K562 (cell line): ENCODE results near the gene PTTG1IP. TPM values are rescaled to one million over a fixed set of nuclear protein-coding genes. Genes with fewer than 3 reads are reported as not detected.
A peak's percentile ranks its signal among the peaks of the same experiment; 100 is the strongest.

Experiments
- ARID1B ChIP-seq: fragments of 450-650 bp; IDR thresholded peaks from 2 replicates; pipeline ENCODE4 v1.6.1; 2016; ENCODE audit warnings: antibody characterized with exemption, mild to moderate bottlenecking, inconsistent platforms
- ATF4 ChIP-seq: fragments of 450-650 bp; formaldehyde crosslinking; IDR thresholded peaks from 2 replicates; pipeline ENCODE4 v1.4.0; 2022; ENCODE audit warnings: mild to moderate bottlenecking, moderate library complexity
- CEBPG ChIP-seq, 3 experiments: fragments of 200-800 bp in 1 of 3; sonication (Bioruptor generic) in 1 of 3; sonication (generic) in 1 of 3; formaldehyde crosslinking in 1 of 3; IDR thresholded peaks in 2 of 3; conservative IDR thresholded peaks in 1 of 3; 2 replicates each; pipeline versions ENCODE4 v1.6.1 to v1.8.0; 2016 to 2022; ENCODE audit warnings: missing compliant biosample characterization in 2 of 3, missing genetic modification characterization in 2 of 3, mild to moderate bottlenecking in 1 of 3, missing genetic modification reagents in 1 of 3
- EGR1 ChIP-seq: fragments of 450-650 bp; conservative IDR thresholded peaks from 2 replicates; pipeline ENCODE4 v1.6.1; 2017; ENCODE audit warnings: mild to moderate bottlenecking
- ETS1 ChIP-seq: conservative IDR thresholded peaks from 2 replicates; pipeline ENCODE4 v1.6.1; 2011; ENCODE audit warnings: low read depth, mild to moderate bottlenecking, low read length; ENCODE audit not compliant: control insufficient read depth
- FOSL1 ChIP-seq: fragments of 200-800 bp; sonication (Bioruptor generic); conservative IDR thresholded peaks from 2 replicates; pipeline ENCODE4 v1.6.1; 2016; ENCODE audit warnings: missing genetic modification characterization, missing compliant biosample characterization
- GABPB1 ChIP-seq: sonication (generic); formaldehyde crosslinking; IDR thresholded peaks from 2 replicates; pipeline ENCODE4 v1.8.0; 2022; ENCODE audit warnings: mild to moderate bottlenecking, missing genetic modification reagents
- HINFP ChIP-seq: fragments of 450-650 bp; conservative IDR thresholded peaks from 2 replicates; pipeline ENCODE4 v1.6.1; 2016; ENCODE audit warnings: missing genetic modification characterization, low read depth, mild to moderate bottlenecking, control low read depth, missing compliant biosample characterization
- IRF2 ChIP-seq: sonication (generic); formaldehyde crosslinking; IDR thresholded peaks from 2 replicates; pipeline ENCODE4 v1.8.1; 2022; ENCODE audit warnings: mild to moderate bottlenecking, missing genetic modification reagents
- MAZ ChIP-seq, 2 experiments: fragments of 450-650 bp in 1 of 2; sonication (generic) in 1 of 2; formaldehyde crosslinking; IDR thresholded peaks in 1 of 2; conservative IDR thresholded peaks in 1 of 2; 2 replicates each; pipeline versions ENCODE4 v1.4.0 to v1.5.0; 2020; ENCODE audit warnings: mild to moderate bottlenecking in 1 of 2, missing genetic modification reagents in 1 of 2
- MXI1 ChIP-seq: IDR thresholded peaks from 2 replicates; pipeline ENCODE4 v1.6.1; 2011; ENCODE audit warnings: low read depth, mild to moderate bottlenecking, improper control_type of control experiment, low read length
- NR2C2 ChIP-seq, 2 experiments: fragments of 200-800 bp in 1 of 2; sonication (Bioruptor generic) in 1 of 2; sonication (generic) in 1 of 2; formaldehyde crosslinking in 1 of 2; IDR thresholded peaks; 2 replicates each; pipeline versions ENCODE4 v1.6.1 to v1.8.0; 2016 to 2022; ENCODE audit warnings: mild to moderate bottlenecking in 1 of 2, missing compliant biosample characterization in 1 of 2, missing genetic modification characterization in 1 of 2, missing genetic modification reagents in 1 of 2
- RFX1 ChIP-seq: fragments of 450-650 bp; IDR thresholded peaks from 2 replicates; pipeline ENCODE4 v1.6.1; 2016; ENCODE audit warnings: mild to moderate bottlenecking, moderate library complexity
- SMAD1 ChIP-seq: fragments of 150-350 bp; IDR thresholded peaks from 2 replicates; pipeline ENCODE4 v1.6.1; 2014; ENCODE audit warnings: low read length, low read depth; ENCODE audit not compliant: partially characterized antibody
- SUPT5H ChIP-seq: fragments of 450-650 bp; IDR thresholded peaks from 2 replicates; pipeline ENCODE4 v1.6.1; 2016
- TRIM25 ChIP-seq: fragments of 450-650 bp; IDR thresholded peaks from 2 replicates; pipeline ENCODE4 v1.7.0; 2016; ENCODE audit warnings: borderline replicate concordance
- ZFPM2 ChIP-seq: fragments of 250-450 bp; sonication (Bioruptor Pico); IDR thresholded peaks from 2 replicates; pipeline ENCODE4 v1.5.1; 2022; ENCODE audit warnings: mild to moderate bottlenecking
- ZNF316 ChIP-seq: fragments of 450-650 bp; IDR thresholded peaks from 2 replicates; pipeline ENCODE4 v1.6.1; 2016
- ZNF347 ChIP-seq: fragments of 450-650 bp; formaldehyde crosslinking; IDR thresholded peaks from 2 replicates; pipeline ENCODE4 v1.4.0; 2020; ENCODE audit warnings: low read depth, mild to moderate bottlenecking, moderate library complexity
- polyA plus RNA-seq, 8 experiments: library from polyadenylated mRNA; depleted of rRNA in 4 of 8; stranded (reverse) in 5 of 8; unstranded in 3 of 8; fragments of >200 nt; fragmentation: Nextera tagmentation in 2 of 8; fragmentation: Illumina TruSeq in 1 of 8; extraction: Ambion mirVana in 2 of 8; extraction: Trizol in 1 of 8; gene quantifications; 2 replicates each; pipeline versions ENCODE4 v1.2.1 to v1.2.3, GENCODE V29; 2011 to 2014; ENCODE audit warnings: inconsistent platforms in 1 of 8, missing spikeins in 1 of 8
- total RNA-seq, 7 experiments: library from RNA; depleted of rRNA in 6 of 7; stranded (reverse); fragments of >200 nt in 6 of 7; fragmentation: Illumina TruSeq in 2 of 7; extraction: Trizol in 2 of 7; gene quantifications; 2 replicates each; pipeline versions ENCODE4 v1.2.1 to v1.2.3, GENCODE V29; 2011 to 2021; ENCODE audit warnings: low replicate concordance in 1 of 7
- TF ChIP-seq, protein P1 (sequence below): fragments of 450-650 bp; IDR thresholded peaks from 2 replicates; pipeline ENCODE4 v1.6.1; 2017; ENCODE audit warnings: mild to moderate bottlenecking, moderate library complexity

PTTG1IP gene
- total and polyA plus RNA-seq, 9 of the 15 experiments (the other 6 are each of a cell fraction or from before 2014, with no cell fraction given), result 5.0 to 99.3 (median 82.4) TPM

- no peak for TF ChIP-seq ATF4 (CRISPR knock-in tag)
- TF ChIP-seq IRF2 (CRISPR knock-in tag), result no peak; the same call in 1 of the 2 replicates
- peak in 1 of 2 experiments; percentile 51; a peak in 1 of 4 replicates for TF ChIP-seq MAZ (CRISPR knock-in tag; conservative IDR thresholded peaks at IDR 0.05 in 1 of 2, IDR thresholded peaks at IDR 0.05 in 1 of 2)
- peak; percentile 63; the same call in 1 of the 2 replicates for TF ChIP-seq ARID1B
- TF ChIP-seq RFX1, result no peak
- TF ChIP-seq SMAD1, result peak; percentile 17
- 0 out of 2 replicates have a peak, but pooled peaks have one; percentile 18 for TF ChIP-seq FOSL1 (tag)
- no peak for TF ChIP-seq ZFPM2 (CRISPR knock-in tag)
- TF ChIP-seq, protein P1, sequence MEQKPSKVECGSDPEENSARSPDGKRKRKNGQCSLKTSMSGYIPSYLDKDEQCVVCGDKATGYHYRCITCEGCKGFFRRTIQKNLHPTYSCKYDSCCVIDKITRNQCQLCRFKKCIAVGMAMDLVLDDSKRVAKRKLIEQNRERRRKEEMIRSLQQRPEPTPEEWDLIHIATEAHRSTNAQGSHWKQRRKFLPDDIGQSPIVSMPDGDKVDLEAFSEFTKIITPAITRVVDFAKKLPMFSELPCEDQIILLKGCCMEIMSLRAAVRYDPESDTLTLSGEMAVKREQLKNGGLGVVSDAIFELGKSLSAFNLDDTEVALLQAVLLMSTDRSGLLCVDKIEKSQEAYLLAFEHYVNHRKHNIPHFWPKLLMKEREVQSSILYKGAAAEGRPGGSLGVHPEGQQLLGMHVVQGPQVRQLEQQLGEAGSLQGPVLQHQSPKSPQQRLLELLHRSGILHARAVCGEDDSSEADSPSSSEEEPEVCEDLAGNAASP, result no peak
- no peak; the same call in 1 of the 2 replicates for TF ChIP-seq NR2C2 (CRISPR knock-in tag; IDR thresholded peaks at IDR 0.05)
- peak; percentile 41; the same call in 1 of the 2 replicates for TF ChIP-seq NR2C2 (tag; IDR thresholded peaks at IDR 0.05)
- no peak for TF ChIP-seq CEBPG (CRISPR knock-in tag; IDR thresholded peaks at IDR 0.05)
- TF ChIP-seq CEBPG (tag; conservative IDR thresholded peaks at IDR 0.05 in 1 of 2, IDR thresholded peaks at IDR 0.05 in 1 of 2), result no peak
- TF ChIP-seq ZNF347 (CRISPR knock-in tag), result no peak
- TF ChIP-seq TRIM25, result no peak
- TF ChIP-seq EGR1, result peak; percentile 40; the same call in 1 of the 2 replicates
- no peak for TF ChIP-seq SUPT5H
- no peak for TF ChIP-seq ETS1
- no peak for TF ChIP-seq MXI1
- TF ChIP-seq ZNF316, result no peak
- peak; percentile 66 for TF ChIP-seq GABPB1 (CRISPR knock-in tag)
- TF ChIP-seq HINFP (tag), result no peak
These were observed 38.4 kb downstream of the PTTG1IP start (continued) for GRCh38 chr21:44834951-44835646.
